Naive thymus-derived CD8-positive, alpha-beta T cell (primary cell): ENCODE measurements around the gene NTSR1. TPM values are rescaled to one million over a fixed set of nuclear protein-coding genes. Genes with fewer than 3 reads are reported as not detected.

ENCODE experiments used
- ATAC-seq, 2 donors: fragments of 150-1000 bp; cut with Tn5 transposase in 1 of 2; sonication (Bioruptor Pico), chemical (Tn5 transposase) in 1 of 2; 1 replicate in 1 of 2; 2 replicates in 1 of 2; pipeline ENCODE4 v1.10.0; 2021; ENCODE audit warnings: mild to moderate bottlenecking in 2 of 2, moderate library complexity in 2 of 2
- POLR2A ChIA-PET: fragments of 350-600 bp; sonication (Branson Sonifier 250); formaldehyde crosslinking; loops from one replicate; lab custom pipeline; 2021; ENCODE audit warnings: antibody characterized with exemption; lab: Charles Lee
- DNase-seq, 10 donors: peaks; one replicate each; pipeline versions ENCODE4 v3.0.0 to v3.0.0-alpha.2; 2020 to 2022
- H3K27ac Mint-ChIP-seq, 10 donors: one replicate each; pipeline ENCODE4 v1.8.0; 2020 to 2022; ENCODE audit warnings: mild to moderate bottlenecking in 10 of 10, mixed read lengths in 10 of 10, moderate library complexity in 4 of 10, inconsistent platforms in 1 of 10
- H3K27me3 Mint-ChIP-seq, 5 donors: one replicate each; pipeline ENCODE4 v1.8.0; 2021 to 2022; ENCODE audit warnings: mixed read lengths in 5 of 5
- H3K36me3 Mint-ChIP-seq, 3 donors: one replicate each; pipeline ENCODE4 v1.8.0; 2020 to 2022; ENCODE audit warnings: mixed read lengths in 3 of 3, mild to moderate bottlenecking in 2 of 3, inconsistent platforms in 1 of 3
- H3K4me1 Mint-ChIP-seq, 4 donors: one replicate each; pipeline ENCODE4 v1.8.0; 2021 to 2022; ENCODE audit warnings: mixed read lengths in 4 of 4
- H3K4me3 Mint-ChIP-seq, 10 donors: one replicate each; pipeline ENCODE4 v1.8.0; 2020 to 2022; ENCODE audit warnings: mild to moderate bottlenecking in 10 of 10, mixed read lengths in 10 of 10, moderate library complexity in 6 of 10, inconsistent platforms in 1 of 10
- H3K9me3 Mint-ChIP-seq, 9 donors: one replicate each; pipeline ENCODE4 v1.8.0; 2020 to 2022; ENCODE audit warnings: mixed read lengths in 9 of 9, mild to moderate bottlenecking in 3 of 9, inconsistent platforms in 1 of 9, moderate library complexity in 1 of 9
- polyA plus RNA-seq, 3 donors: library from polyadenylated mRNA; unstranded; fragments of 300-500 nt; fragmentation: Illumina TruSeq; gene quantifications; one replicate each; pipeline ENCODE4 v1.2.3, GENCODE V29; 2021
- total RNA-seq, 8 experiments: library from RNA in 2 of 8; stranded (reverse) in 2 of 8; gene quantifications; one replicate each; pipeline ENCODE4 v1.2.3 and lab custom pipeline; 2021 to 2026

Gene NTSR1
- total and polyA plus RNA-seq, 5 experiments from 2014 or later: not detected

DNA sequence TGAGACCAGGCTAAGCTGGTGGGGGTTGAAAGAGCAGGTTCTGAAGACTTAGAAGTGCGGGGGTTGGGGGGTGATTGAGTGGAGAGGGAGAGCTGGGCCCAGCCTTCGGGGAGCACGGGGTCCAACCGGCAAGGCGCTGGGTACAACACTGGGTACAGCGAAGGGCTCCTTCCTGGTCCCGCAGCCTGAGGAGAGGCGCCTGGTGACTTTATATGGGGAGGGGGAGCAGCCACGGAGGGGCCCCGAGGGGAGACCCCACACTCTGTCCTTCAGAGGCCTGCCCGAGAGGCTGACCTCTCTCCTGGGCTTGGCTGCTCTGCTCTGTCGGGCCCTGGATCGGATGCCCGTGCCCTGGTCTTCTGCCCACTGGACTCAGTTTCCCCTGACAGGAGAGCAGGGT, 10.4 kb upstream of the NTSR1 start:
- no peak overlapping the region for H3K4me3 Mint-ChIP-seq
- POLR2A ChIA-PET: interaction anchor here (0.6 kb wide), 1 partner anchor 29 kb away, joined by 3 read pairs; no protein-coding TSS in a partner anchor
- DNase-seq (no peak), ATAC-seq (no peak)
- no peaks in the 10 kb centered on the region for H3K9me3 Mint-ChIP-seq
- peaks cover 1 to 9% (median 5%) of the 10 kb centered on the region in 4 donors for H3K4me1 Mint-ChIP-seq
- no peaks in the 10 kb centered on the region for H3K36me3 Mint-ChIP-seq
- H3K27ac Mint-ChIP-seq: peak overlapping the region in 2 of 10 donors; percentile 33 to 63
- no peaks in the 10 kb centered on the region for H3K27me3 Mint-ChIP-seq

DNA sequence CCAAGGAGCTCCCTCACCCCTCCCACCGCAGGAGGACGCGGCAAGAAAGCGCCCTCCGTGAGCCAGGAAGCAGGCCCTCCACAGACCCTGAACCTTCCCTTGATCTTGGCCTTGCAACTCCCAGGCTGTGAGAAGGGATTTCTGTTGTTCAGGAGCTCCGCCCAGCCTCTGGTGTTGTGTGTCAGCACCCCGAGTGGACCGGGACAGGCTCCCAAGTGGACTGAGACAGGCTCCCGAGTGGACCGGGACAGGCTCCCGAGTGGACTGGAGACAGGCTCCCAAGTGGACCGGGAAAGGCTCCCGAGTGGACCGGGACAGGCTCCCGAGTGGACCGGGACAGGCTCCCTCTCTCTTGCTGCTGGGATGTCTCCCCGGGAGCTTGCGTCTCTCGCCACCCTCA, 9.3 kb upstream of the NTSR1 start:
- Mint-ChIP-seq H3K4me1 (peaks cover 4 to 16% (median 12%) of the 10 kb centered on the region in 4 donors), H3K27me3 (no peaks in the 10 kb centered on the region), H3K9me3 (no peaks in the 10 kb centered on the region), H3K36me3 (no peaks in the 10 kb centered on the region), H3K4me3 (no peak overlapping the region), H3K27ac (no peak overlapping the region)
- ATAC-seq (no peak), DNase-seq (no peak)
- POLR2A ChIA-PET: no interaction called here

DNA sequence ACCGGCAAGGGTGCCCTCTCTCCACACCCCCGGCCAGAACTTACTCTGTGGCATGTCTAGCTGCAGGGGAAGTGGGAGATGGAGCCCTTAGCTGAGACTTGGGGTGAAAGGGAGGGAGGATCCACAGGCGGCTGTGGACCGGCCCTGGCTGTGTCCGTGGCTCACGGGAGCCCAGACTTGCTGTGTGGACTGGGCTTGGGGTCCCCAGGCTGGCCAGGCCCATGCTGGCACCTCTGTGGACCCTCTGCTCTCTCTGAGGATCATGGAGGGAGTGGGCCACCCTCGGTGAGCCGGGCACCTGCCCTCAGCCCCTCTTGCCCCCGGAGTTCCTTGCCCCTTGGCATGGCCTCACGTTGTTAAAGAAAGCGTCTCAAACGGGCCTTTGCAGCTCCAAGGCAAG, 8.9 kb upstream of the NTSR1 start:
- no peaks in the 10 kb centered on the region for H3K36me3 Mint-ChIP-seq
- H3K27me3 Mint-ChIP-seq: no peaks in the 10 kb centered on the region
- POLR2A ChIA-PET: no interaction called here
- peak overlapping the region in 1 of 10 donors; percentile 78 for H3K27ac Mint-ChIP-seq
- ATAC-seq: no peak
- DNase-seq: no peak
- H3K4me3 Mint-ChIP-seq: no peak overlapping the region
- no peaks in the 10 kb centered on the region for H3K9me3 Mint-ChIP-seq
- H3K4me1 Mint-ChIP-seq: peaks cover 5 to 16% (median 13%) of the 10 kb centered on the region in 4 donors

DNA sequence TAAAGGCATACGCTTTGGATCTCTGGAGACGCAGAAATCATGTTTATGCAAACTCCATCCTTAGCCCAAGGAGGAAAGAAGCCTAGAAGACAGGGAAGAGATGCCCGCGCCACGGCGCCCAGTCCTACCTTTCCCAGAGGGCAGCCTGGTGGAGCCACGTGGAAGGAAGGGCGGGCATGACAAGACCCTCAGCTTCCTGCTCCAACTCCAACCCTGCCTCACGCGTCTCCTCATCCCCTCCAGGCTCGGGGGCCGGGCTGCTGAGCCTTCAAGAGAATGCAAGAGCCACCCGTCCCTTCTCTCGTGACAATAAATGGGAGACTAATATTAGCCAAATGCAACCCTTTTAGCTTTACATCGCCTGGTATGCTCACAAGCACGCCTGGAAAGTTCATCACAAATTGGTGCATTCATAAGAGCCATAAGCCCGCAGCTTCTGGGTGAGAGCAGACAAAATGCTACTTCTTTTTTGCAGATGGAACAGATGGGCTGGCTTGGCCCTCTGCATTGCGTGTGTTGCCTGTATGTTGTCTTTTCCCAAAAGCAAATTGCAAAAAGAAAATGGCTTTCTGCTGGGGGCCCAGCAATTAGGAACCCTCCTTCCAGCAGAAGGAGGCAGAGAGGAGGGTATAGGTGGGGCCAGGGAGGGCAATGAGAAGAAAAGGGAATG, 8.2 kb upstream of the NTSR1 start:
- Mint-ChIP-seq H3K4me3 (no peak overlapping the region), H3K27ac (peak overlapping the region in 2 of 10 donors; percentile 27 to 43), H3K27me3 (no peaks in the 10 kb centered on the region), H3K4me1 (peaks cover 6 to 16% (median 13%) of the 10 kb centered on the region in 4 donors), H3K36me3 (no peaks in the 10 kb centered on the region), H3K9me3 (no peaks in the 10 kb centered on the region)
- ATAC-seq (no peak), DNase-seq (no peak)
- POLR2A ChIA-PET: no interaction called here

DNA sequence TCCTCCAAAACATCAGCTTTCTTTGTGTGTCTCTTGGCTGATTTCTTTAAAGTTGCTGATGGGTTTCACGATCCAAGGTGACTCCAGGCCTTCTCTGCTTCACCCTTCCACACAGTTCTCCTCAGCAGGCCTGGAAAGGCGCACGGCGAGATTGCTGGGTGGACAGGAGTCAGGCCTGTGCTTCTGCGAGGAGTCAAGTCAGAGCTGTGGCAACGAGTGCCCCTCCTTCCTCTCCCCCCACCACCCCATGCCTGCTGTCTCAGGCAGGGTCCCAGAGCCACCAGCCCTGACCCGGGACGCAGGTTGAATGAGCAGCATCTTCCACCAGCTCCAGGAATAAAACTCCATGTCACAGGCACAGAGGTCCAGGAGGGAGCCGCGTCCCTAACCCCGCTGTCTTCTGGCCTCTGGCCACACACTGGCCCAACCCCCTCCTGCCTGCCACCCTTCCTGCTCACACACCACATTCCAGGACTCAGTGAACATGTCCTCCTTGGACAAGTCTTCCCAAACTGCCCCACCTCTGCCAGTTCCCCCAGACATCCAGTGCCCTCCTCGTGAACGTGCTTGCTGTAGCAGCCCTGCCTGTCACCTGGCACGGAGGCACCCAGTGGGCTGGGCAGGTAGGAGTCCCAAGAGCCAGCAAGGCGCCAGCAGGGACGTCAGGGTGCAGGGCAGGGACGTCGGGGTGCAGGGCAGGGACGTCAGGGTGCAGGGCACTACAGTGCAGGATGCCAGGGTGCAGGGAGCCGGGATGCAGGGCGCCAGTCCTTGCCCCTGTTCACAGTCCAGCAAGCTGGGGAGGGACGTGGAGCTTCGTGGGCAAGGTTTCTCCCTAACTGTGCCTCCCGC, 7.2 kb upstream of the NTSR1 start:
- H3K4me1 Mint-ChIP-seq: peaks cover 6 to 13% (median 8%) of the 10 kb centered on the region in 4 donors
- no peaks in the 10 kb centered on the region for H3K36me3 Mint-ChIP-seq
- H3K27ac Mint-ChIP-seq: peak overlapping the region in 1 of 10 donors; percentile 8

DNA sequence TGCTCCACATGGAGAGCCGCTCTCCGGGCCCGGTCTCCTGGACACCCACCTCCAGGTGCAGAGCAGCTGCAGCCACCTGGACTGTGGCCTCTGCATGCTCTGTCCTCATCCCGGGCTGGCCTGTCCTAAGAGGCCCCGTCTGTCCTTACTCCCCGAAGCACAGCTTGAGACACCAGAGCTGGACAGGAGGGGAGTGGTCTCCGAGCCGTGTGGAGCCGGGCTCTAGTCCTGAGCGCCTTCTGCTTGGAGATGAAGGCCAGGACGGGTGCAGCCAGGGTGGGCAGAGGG, 6.7 kb upstream of the NTSR1 start:
- no peak for ATAC-seq

More for the DNA sequence above, 7.2 kb upstream of the NTSR1 start:
- POLR2A ChIA-PET: no interaction called here
- no peak for ATAC-seq
- no peaks in the 10 kb centered on the region for H3K9me3 Mint-ChIP-seq
- no peak overlapping the region for H3K4me3 Mint-ChIP-seq
- no peak for DNase-seq
- peaks cover 0 to 4% (median 0%) of the 10 kb centered on the region in 5 donors for H3K27me3 Mint-ChIP-seq

DNA sequence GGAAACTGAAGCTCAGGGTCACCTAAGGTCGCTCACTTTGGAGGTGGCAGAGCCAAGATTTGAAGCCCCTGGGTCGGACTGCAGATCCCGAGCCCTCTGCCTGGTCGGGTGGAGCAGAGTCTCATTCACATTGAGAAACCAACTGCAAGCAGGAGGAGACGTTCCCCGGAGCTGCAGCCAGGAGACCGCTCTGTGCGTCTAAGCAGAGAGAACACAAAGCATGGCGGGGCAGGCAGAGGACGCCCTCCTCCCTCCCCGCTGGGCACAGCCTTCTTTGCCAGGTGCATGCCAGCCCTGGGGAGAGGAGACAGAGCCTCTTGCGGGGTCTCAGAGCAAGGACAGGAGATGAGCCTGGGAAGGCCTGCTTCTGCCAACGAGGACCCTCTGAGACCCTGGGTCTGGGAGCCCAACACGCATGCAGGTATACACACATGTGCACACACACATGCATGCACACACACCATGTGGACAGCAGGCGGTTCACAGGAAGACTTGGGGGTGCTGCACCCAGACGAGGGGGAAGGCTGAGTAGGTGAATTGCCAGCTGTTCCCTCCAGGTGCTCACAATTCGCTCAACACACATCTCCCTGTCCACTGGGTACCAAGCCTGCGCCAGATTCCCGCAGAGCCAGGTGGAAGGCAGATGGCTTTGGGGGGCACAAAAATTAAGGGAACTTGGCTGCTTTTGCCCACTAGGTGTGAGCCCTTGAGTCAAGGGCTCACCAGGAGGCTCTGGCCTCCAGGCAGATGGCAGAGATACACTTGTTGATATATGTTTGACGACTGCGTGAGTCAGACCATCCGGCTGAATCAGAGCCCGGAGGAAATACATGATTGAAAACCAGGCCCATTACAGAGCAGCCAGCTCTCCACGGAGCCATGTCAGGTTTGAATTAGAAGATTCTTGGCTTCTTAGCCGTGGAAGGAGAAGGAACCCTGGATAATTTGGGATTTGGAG, 5.5 kb upstream of the NTSR1 start:
- Mint-ChIP-seq H3K36me3 (no peaks in the 10 kb centered on the region), H3K27me3 (peaks cover 4 to 15% (median 6%) of the 10 kb centered on the region in 5 donors), H3K9me3 (no peaks in the 10 kb centered on the region), H3K4me3 (peak overlapping the region in 4 of 10 donors; percentile 11 to 77 (median 59)), H3K27ac (peak overlapping the region in 6 of 10 donors; percentile 11 to 96 (median 76)), H3K4me1 (peaks cover 8 to 17% (median 11%) of the 10 kb centered on the region in 4 donors)
- DNase-seq: peak in 1 of 10 donors; percentile 17
- POLR2A ChIA-PET: interaction anchor here (1.3 to 2.0 kb wide), 2 partner anchors 37 to 91 kb away, joined by 5 to 8 read pairs; no protein-coding TSS in a partner anchor
- peak; percentile 45 to 77 for ATAC-seq

More for the DNA sequence above, 6.7 kb upstream of the NTSR1 start:
- Mint-ChIP-seq H3K4me1 (peaks cover 5 to 14% (median 6%) of the 10 kb centered on the region in 4 donors), H3K36me3 (no peaks in the 10 kb centered on the region), H3K4me3 (no peak overlapping the region), H3K27me3 (peaks cover 0 to 7% (median 2%) of the 10 kb centered on the region in 5 donors), H3K9me3 (no peaks in the 10 kb centered on the region), H3K27ac (no peak overlapping the region)
- POLR2A ChIA-PET: no interaction called here
- DNase-seq: no peak

DNA sequence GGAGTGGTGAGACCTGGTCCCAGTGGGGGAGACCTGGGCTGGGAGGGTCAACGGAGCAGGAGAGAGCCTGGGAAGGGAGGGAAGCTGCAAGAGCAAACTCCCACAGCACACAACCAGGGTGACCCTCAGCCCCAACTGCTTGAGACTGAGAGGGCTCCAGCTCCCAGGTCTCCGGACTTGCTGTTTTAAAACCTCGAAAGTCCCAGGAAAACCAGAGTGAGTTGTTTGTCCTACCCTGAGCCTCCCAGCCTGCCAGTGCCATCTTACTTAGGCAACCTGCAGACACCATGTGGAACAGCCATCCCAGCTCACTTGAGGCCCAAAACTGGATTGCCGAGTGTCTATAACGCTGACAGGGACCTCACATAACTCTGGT, 4.8 kb upstream of the NTSR1 start:
- no peak for DNase-seq
- no peaks in the 10 kb centered on the region for H3K36me3 Mint-ChIP-seq
- no peaks in the 10 kb centered on the region for H3K9me3 Mint-ChIP-seq
- H3K4me1 Mint-ChIP-seq: peaks cover 8 to 18% (median 13%) of the 10 kb centered on the region in 4 donors
- peak overlapping the region in 4 of 10 donors; percentile 11 to 77 (median 59) for H3K4me3 Mint-ChIP-seq
- POLR2A ChIA-PET: interaction anchor here (1.0 to 2.0 kb wide), 3 partner anchors 36 to 101 kb away, joined by 3 to 8 read pairs (median 5); partner anchors contain the start of gene OGFR
- peak overlapping the region in 4 of 10 donors; percentile 53 to 96 (median 88) for H3K27ac Mint-ChIP-seq
- H3K27me3 Mint-ChIP-seq: peaks cover 5 to 16% (median 6%) of the 10 kb centered on the region in 5 donors
- no peak for ATAC-seq

DNA sequence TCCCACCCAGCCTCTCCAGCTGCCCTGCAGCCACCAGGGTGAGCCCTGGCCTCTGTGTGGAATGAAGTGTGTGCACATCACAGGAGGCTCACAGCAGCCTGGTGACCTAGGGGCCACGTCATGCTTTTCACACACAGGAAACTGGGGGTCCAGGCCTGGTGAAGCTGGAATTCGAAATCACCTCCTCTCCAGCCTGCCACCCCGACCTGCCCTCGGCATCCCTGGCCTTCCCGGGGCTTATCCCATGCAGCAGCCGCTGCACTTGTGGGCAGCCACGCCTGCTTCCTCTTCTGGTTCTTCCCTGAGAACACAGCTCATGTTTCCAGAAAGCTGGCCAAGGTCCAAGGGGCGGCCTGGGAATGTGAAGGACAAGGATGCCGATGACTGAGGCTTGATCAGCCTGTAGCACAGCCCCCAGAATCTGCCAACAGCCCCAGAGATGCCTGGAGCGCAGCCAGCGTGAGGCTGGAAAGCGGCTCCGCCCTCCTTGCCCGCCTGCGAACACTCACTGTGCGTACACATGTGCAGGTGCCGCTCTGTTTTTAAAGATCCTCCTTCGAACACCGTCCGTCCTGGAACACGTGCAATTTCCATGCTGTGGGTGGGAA, 4.2 kb upstream of the NTSR1 start:
- ATAC-seq (no peak), DNase-seq (no peak)
- peak overlapping the region in 1 of 10 donors; percentile 21 for H3K4me3 Mint-ChIP-seq

DNA sequence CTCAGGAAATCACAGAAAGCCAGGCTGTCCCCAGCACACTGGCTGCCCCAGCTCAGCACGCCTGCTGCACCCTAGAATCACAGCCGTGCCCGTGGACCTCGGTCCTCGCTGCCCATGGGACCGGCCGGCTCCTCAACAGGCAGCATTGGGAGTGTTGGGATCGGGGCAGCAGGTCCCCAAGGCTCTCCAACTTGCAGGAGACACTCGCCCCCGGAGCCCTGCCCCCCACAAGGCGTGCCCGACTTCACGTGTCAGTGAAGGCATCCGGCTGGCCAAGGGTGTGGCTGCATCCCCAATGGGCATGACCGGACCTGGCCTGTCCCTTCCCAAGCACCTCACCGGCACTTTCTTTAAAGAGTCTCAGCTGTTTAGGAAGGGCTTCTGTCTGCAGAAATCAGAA, 3.0 kb upstream of the NTSR1 start:
- H3K27me3 Mint-ChIP-seq: peaks cover 10 to 31% (median 14%) of the 10 kb centered on the region in 5 donors
- no peak for DNase-seq
- H3K4me3 Mint-ChIP-seq: no peak overlapping the region
- H3K36me3 Mint-ChIP-seq: no peaks in the 10 kb centered on the region
- H3K9me3 Mint-ChIP-seq: no peaks in the 10 kb centered on the region
- H3K4me1 Mint-ChIP-seq: peaks cover 12 to 23% (median 19%) of the 10 kb centered on the region in 4 donors
- ATAC-seq: no peak
- POLR2A ChIA-PET: interaction anchor here (0.6 to 1.0 kb wide), 2 partner anchors 89 to 90 kb away, joined by 3 read pairs; no protein-coding TSS in a partner anchor
- no peak overlapping the region for H3K27ac Mint-ChIP-seq

More for the DNA sequence above, 4.2 kb upstream of the NTSR1 start:
- Mint-ChIP-seq H3K27me3 (peaks cover 5 to 19% (median 6%) of the 10 kb centered on the region in 5 donors), H3K4me1 (peaks cover 8 to 18% (median 14%) of the 10 kb centered on the region in 4 donors), H3K9me3 (no peaks in the 10 kb centered on the region), H3K27ac (peak overlapping the region in 2 of 10 donors; percentile 48 to 53), H3K36me3 (no peaks in the 10 kb centered on the region)
- POLR2A ChIA-PET: interaction anchor here (1.0 to 2.0 kb wide), 2 partner anchors 35 to 100 kb away, joined by 3 to 8 read pairs; partner anchors contain the start of gene OGFR

DNA sequence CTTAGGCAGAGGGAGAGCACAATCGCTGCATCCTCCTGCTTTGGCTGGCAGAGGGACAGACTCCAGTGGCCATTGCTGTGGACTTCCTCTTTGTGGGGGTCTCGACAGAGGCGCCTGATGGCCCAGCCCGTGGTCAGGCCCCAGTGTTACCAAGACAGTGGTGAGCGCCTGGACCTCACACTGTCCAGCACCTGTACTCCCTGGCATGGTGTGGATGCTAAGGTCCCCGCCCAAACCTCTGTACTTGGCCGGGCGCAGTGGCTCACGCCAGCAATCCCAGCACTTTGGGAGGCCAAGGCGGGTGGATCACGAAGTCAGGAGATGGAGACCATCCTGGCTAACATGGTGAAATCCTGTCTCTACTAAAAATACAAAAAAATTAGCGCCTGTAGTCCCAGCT, 2.3 kb upstream of the NTSR1 start:
- H3K9me3 Mint-ChIP-seq: no peaks in the 10 kb centered on the region
- no peaks in the 10 kb centered on the region for H3K36me3 Mint-ChIP-seq
- H3K27ac Mint-ChIP-seq: no peak overlapping the region
- H3K27me3 Mint-ChIP-seq: peaks cover 10 to 31% (median 14%) of the 10 kb centered on the region in 5 donors
- POLR2A ChIA-PET: interaction anchor here (1.0 kb wide), 1 partner anchor 88 kb away, joined by 3 read pairs; no protein-coding TSS in a partner anchor
- no peak for ATAC-seq
- H3K4me1 Mint-ChIP-seq: peaks cover 12 to 23% (median 19%) of the 10 kb centered on the region in 4 donors
- no peak overlapping the region for H3K4me3 Mint-ChIP-seq
- no peak for DNase-seq
